H1 (cell line): Measurements from ENCODE around the gene IL2.

Experiments
- ATF2 ChIP-seq: IDR thresholded peaks from 2 replicates; pipeline ENCODE4 v1.6.1; 2012; ENCODE audit warnings: low read length, inconsistent platforms
- BACH1 ChIP-seq: IDR thresholded peaks from 2 replicates; pipeline ENCODE4 v1.6.1; 2012; ENCODE audit warnings: low read length, improper control_type of control experiment
- BRCA1 ChIP-seq: IDR thresholded peaks from 2 replicates; pipeline ENCODE4 v1.6.1; 2012; ENCODE audit warnings: low read depth, low read length, improper control_type of control experiment
- CHD2 ChIP-seq: IDR thresholded peaks from 2 replicates; pipeline ENCODE4 v1.6.1; 2012; ENCODE audit warnings: low read length, improper control_type of control experiment
- HDAC2 ChIP-seq, 2 experiments: fragments of 300-600 bp in 1 of 2; sonication (generic) in 1 of 2; IDR thresholded peaks; 2 replicates each; pipeline ENCODE4 v1.6.1; 2011 to 2012; ENCODE audit warnings: low read depth in 2 of 2, low read length in 2 of 2, mild to moderate bottlenecking in 2 of 2, moderate library complexity in 2 of 2, borderline replicate concordance in 1 of 2, inconsistent platforms in 1 of 2
- POLR2A ChIP-seq, 2 experiments: IDR thresholded peaks; 1 replicate in 1 of 2; 2 replicates in 1 of 2; pipeline ENCODE4 v1.6.1; 2011; ENCODE audit warnings: low read depth in 2 of 2, low read length in 2 of 2, mild to moderate bottlenecking in 2 of 2; ENCODE audit errors: control extremely low read depth in 1 of 2
- TF ChIP-seq, protein P1 (sequence below), 3 experiments: IDR thresholded peaks; 1 replicate in 2 of 3; 2 replicates in 1 of 3; pipeline versions ENCODE4 v1.5.1 to v1.6.1; 2011; ENCODE audit warnings: low read length in 3 of 3, mild to moderate bottlenecking in 3 of 3, inconsistent platforms in 2 of 3, low read depth in 1 of 3, moderate library complexity in 1 of 3; ENCODE audit not compliant: insufficient read depth in 1 of 3; ENCODE audit errors: control extremely low read depth in 1 of 3

- TF ChIP-seq, protein P1, sequence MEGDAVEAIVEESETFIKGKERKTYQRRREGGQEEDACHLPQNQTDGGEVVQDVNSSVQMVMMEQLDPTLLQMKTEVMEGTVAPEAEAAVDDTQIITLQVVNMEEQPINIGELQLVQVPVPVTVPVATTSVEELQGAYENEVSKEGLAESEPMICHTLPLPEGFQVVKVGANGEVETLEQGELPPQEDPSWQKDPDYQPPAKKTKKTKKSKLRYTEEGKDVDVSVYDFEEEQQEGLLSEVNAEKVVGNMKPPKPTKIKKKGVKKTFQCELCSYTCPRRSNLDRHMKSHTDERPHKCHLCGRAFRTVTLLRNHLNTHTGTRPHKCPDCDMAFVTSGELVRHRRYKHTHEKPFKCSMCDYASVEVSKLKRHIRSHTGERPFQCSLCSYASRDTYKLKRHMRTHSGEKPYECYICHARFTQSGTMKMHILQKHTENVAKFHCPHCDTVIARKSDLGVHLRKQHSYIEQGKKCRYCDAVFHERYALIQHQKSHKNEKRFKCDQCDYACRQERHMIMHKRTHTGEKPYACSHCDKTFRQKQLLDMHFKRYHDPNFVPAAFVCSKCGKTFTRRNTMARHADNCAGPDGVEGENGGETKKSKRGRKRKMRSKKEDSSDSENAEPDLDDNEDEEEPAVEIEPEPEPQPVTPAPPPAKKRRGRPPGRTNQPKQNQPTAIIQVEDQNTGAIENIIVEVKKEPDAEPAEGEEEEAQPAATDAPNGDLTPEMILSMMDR (IDR thresholded peaks at IDR 0.05; ENCODE audit: control extremely low read depth in 1 of 3, insufficient read depth in 1 of 3, low read depth in 1 of 3, low read length in 3 of 3) = no peak
- TF ChIP-seq BACH1 (no peak), CHD2 (no peak), POLR2A (IDR thresholded peaks at IDR 0.05; ENCODE audit: control extremely low read depth in 1 of 2, low read depth in 2 of 2, low read length in 2 of 2) (no peak), HDAC2 (IDR thresholded peaks at IDR 0.05; ENCODE audit: borderline replicate concordance in 1 of 2, low read depth in 2 of 2, low read length in 2 of 2) (no peak), BRCA1 (no peak), ATF2 (no peak)
These were observed 24.3 kb upstream of the IL2 start for GRCh38 chr4:122480655-122481487.
